CD4-positive, alpha-beta memory T cell (primary cell): ENCODE data around the gene ITSN1. TPM values are rescaled to one million over a fixed set of nuclear protein-coding genes. Genes with fewer than 3 reads are reported as not detected.
"Not testable (repeated sequence)": the region's sequence is repeated elsewhere in the genome, so short reads cannot be mapped to it uniquely, and the experiment has no call there.

Experiments
- CTCF ChIA-PET: fragments of 350-600 bp; sonication (Branson Sonifier 250); formaldehyde crosslinking; loops from one replicate; lab custom pipeline; 2021; ENCODE audit warnings: inconsistent platforms; ENCODE audit not compliant: partially characterized antibody; lab: Charles Lee
- POLR2A ChIA-PET: fragments of 350-600 bp; sonication (Branson Sonifier 250); formaldehyde crosslinking; loops from one replicate; lab custom pipeline; 2021; ENCODE audit not compliant: partially characterized antibody; lab: Charles Lee
- DNase-seq, 5 donors: peaks; one replicate each; pipeline versions ENCODE4 v3.0.0 to v3.0.0-alpha.2; 2020 to 2022; ENCODE audit warnings: mixed read lengths in 1 of 5
- H3K27ac ChIP-seq: one replicate; pipeline ENCODE4 v1.7.0; 2013; ENCODE audit warnings: low read depth, low read length
- H3K27me3 ChIP-seq: 2 replicates; pipeline ENCODE4 v1.7.0; 2013; ENCODE audit warnings: mild to moderate bottlenecking, low read length, moderate library complexity; ENCODE audit not compliant: insufficient read depth
- H3K36me3 ChIP-seq: 2 replicates; pipeline ENCODE4 v1.7.0; 2013; ENCODE audit warnings: mild to moderate bottlenecking, low read length, moderate library complexity; ENCODE audit not compliant: insufficient read depth
- H3K4me1 ChIP-seq: 2 replicates; pipeline ENCODE4 v1.7.0; 2013; ENCODE audit warnings: mild to moderate bottlenecking, low read length, moderate library complexity; ENCODE audit not compliant: insufficient read depth
- H3K4me3 ChIP-seq, 2 donors: one replicate each; pipeline ENCODE4 v1.7.0; 2013; ENCODE audit warnings: low read length in 2 of 2, mild to moderate bottlenecking in 1 of 2
- H3K9me3 ChIP-seq, 2 donors: one replicate each; pipeline ENCODE4 v1.7.0; 2013; ENCODE audit warnings: low read length in 2 of 2, control low read depth in 1 of 2; ENCODE audit not compliant: control insufficient read depth in 1 of 2
- H3K27ac Mint-ChIP-seq, 7 donors: one replicate each; pipeline ENCODE4 v1.8.0; 2020 to 2021; ENCODE audit warnings: mixed read lengths in 7 of 7, mild to moderate bottlenecking in 6 of 7, inconsistent platforms in 3 of 7, moderate library complexity in 3 of 7
- H3K27me3 Mint-ChIP-seq, 2 donors: one replicate each; pipeline ENCODE4 v1.8.0; 2020 to 2021; ENCODE audit warnings: mixed read lengths in 2 of 2
- H3K36me3 Mint-ChIP-seq, 2 donors: one replicate each; pipeline ENCODE4 v1.8.0; 2020 to 2021; ENCODE audit warnings: mixed read lengths in 2 of 2, inconsistent platforms in 1 of 2, mild to moderate bottlenecking in 1 of 2
- H3K4me1 Mint-ChIP-seq, 4 donors: one replicate each; pipeline ENCODE4 v1.8.0; 2020 to 2021; ENCODE audit warnings: mixed read lengths in 4 of 4, mild to moderate bottlenecking in 1 of 4
- H3K4me3 Mint-ChIP-seq, 8 donors: one replicate each; pipeline ENCODE4 v1.8.0; 2020 to 2021; ENCODE audit warnings: mixed read lengths in 8 of 8, mild to moderate bottlenecking in 7 of 8, moderate library complexity in 6 of 8, inconsistent platforms in 3 of 8
- H3K9me3 Mint-ChIP-seq, 8 donors: one replicate each; pipeline ENCODE4 v1.8.0; 2020 to 2021; ENCODE audit warnings: mixed read lengths in 8 of 8, mild to moderate bottlenecking in 5 of 8, inconsistent platforms in 3 of 8, moderate library complexity in 1 of 8
- intact Hi-C: fragments of 100-400 bp; cut with micrococcal nuclease; formaldehyde crosslinking; loops from one replicate; pipeline ENCODE4 v1.15.1; 2023
- polyA plus RNA-seq, 2 donors: library from polyadenylated mRNA; unstranded; fragments of 300-500 nt; fragmentation: Illumina TruSeq; gene quantifications; one replicate each; pipeline ENCODE4 v1.2.3, GENCODE V29; 2021
- total RNA-seq, 2 experiments: library from RNA; stranded (reverse); gene quantifications; one replicate each; pipeline ENCODE4 v1.2.3, GENCODE V29; 2021

ITSN1 gene
- 1 to 10 TPM; 2.9 to 3.9 TPM for total RNA-seq
- polyA plus RNA-seq = 1 to 10 TPM; 1.0 to 3.1 TPM

DNA sequence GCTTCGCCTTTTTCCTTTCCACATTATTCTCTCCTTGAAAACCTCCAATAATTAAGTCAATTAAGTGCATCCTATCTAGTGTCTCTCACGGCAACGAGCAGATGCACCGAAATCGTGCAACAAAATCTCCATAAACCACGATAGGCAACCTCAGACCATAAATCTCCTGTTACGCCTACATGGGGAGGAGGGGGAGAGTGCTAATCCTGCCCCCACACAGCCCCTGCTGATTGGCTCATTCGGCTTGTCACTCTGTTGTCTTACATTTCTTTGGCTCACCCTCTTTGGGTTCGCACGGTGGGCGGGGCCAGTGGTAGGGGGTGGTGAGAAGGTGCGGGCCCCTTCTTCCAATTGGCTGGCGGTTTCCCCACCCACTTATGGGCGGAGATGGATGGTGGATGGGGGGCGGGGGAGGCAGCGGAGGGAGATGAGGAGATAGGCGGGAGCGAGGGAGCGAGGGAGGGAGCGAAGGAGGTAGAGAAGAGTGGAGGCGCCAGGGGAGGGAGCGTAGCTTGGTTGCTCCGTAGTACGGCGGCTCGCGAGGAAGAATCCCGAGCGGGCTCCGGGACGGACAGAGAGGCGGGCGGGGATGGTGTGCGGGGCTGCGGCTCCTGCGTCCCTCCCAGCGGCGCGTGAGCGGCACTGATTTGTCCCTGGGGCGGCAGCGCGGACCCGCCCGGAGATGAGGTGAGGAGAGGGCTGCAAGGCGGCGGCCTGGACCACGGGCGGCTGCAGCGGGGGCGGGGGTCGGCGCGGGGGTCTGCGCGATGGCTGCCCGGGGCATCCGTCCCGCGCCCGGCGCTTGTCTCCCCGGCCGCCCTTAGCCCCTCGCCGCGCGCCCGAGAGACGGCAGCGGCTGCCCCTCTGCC is at the start of gene ITSN1:
ITSN1 (plus strand) TSS at position 475 of the 869 bp plus-strand sequence. CDS start 76,328 bp downstream, outside the sequence.
- H3K4me1 Mint-ChIP-seq = peaks cover 15 to 49% (median 23%) of the 10 kb centered on the region in 4 donors
- H3K36me3 Mint-ChIP-seq = peaks cover 3 to 11% of the 10 kb centered on the region in 2 donors
- peak within 1 kb of the TSS; percentile 67 for H3K27ac ChIP-seq
- intact Hi-C loops = loop anchor here (1.0 to 5.0 kb wide), 6 partner anchors 100 to 1250 kb away; partner anchors contain the start of genes ATP5PO, CFAP298, GART and SYNJ1
- peaks cover 7% of the 10 kb centered on the region for H3K27me3 ChIP-seq
- POLR2A ChIA-PET = interaction anchor here (2.2 kb wide), 1 partner anchor 99 kb away, joined by 11 read pairs; the partner anchor contains the start of gene SON
- peak within 1 kb of the TSS; percentile 93 to 99 (median 98) for H3K4me3 Mint-ChIP-seq
- no peaks in the 10 kb centered on the region for H3K9me3 ChIP-seq
- peaks cover 5 to 15% of the 10 kb centered on the region in 2 donors for H3K27me3 Mint-ChIP-seq
- peak within 1 kb of the TSS; percentile 87 to 94 for H3K4me3 ChIP-seq
- peaks cover 28% of the 10 kb centered on the region for H3K4me1 ChIP-seq
- peak; percentile 98 to 100 (median 99) for DNase-seq
- CTCF ChIA-PET = no interaction called here
- peak within 1 kb of the TSS; percentile 88 to 100 (median 97) for H3K27ac Mint-ChIP-seq
- H3K36me3 ChIP-seq = no peaks in the 10 kb centered on the region
- H3K9me3 Mint-ChIP-seq = no peaks in the 10 kb centered on the region

DNA sequence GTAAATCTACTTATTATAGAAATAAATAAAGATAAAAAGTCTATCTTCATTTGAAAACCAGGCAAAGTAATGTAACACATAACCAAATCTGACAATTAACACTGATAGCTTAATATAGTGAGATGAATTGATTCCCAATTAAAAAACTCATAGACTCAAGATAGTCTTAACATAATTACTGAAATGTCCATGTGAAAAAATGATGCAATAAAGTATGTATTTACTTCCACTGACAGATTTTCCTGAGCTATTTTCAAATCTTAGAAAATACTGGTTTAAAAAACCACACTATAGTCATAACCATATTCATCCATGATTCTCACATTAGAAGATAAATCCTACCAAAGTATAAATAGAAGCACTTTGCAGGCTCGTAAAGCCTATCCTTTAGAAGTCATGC is 44.2 kb upstream of the ITSN1 start:
- H3K36me3 ChIP-seq = peaks cover 29% of the 10 kb centered on the region
- Mint-ChIP-seq H3K4me1 (no peaks in the 10 kb centered on the region), H3K9me3 (no peaks in the 10 kb centered on the region)

DNA sequence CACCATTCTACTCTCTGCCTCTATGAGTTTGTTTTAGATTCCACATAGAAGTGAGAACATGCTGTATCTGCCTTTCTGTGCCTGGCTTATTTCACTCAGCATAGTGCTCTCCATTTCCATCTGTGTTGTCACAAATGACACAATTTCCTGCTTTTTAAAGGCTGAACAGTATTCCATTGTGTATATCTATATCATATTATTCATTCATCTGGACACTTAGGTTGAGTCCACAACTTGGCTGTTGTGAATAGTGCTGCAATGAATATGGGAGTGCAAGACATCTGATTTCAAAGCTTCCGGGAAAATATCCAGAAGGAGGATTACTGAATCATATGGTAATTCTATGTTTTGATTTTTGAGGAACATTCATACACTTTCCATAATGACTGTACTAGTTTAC is 33.7 kb upstream of the ITSN1 start:
- peak overlapping the region in 2 of 7 donors; percentile 21 to 47 for H3K27ac Mint-ChIP-seq
- no peak overlapping the region for H3K4me3 Mint-ChIP-seq
- intact Hi-C loops = loop anchor here (5.0 kb wide), 2 partner anchors 161 to 956 kb away; no protein-coding TSS in a partner anchor
- H3K9me3 Mint-ChIP-seq = no peaks in the 10 kb centered on the region
- ChIA-PET CTCF (interaction anchor here (0.7 to 2.6 kb wide), 5 partner anchors 16 to 668 kb away, joined by 3 to 11 read pairs (median 4); partner anchors contain the start of gene DONSON), POLR2A (no interaction called here)
- peaks cover 4 to 31% of the 10 kb centered on the region in 2 donors for H3K36me3 Mint-ChIP-seq
- H3K4me1 Mint-ChIP-seq = peaks cover 0 to 5% (median 3%) of the 10 kb centered on the region in 4 donors
- no peak overlapping the region for H3K4me3 ChIP-seq
- H3K27me3 Mint-ChIP-seq = no peaks in the 10 kb centered on the region
- DNase-seq = no peak
- H3K36me3 ChIP-seq = peaks cover 10% of the 10 kb centered on the region
- H3K9me3 ChIP-seq = no peaks in the 10 kb centered on the region
- no peaks in the 10 kb centered on the region for H3K4me1 ChIP-seq
- H3K27ac ChIP-seq = no peak overlapping the region
- no peaks in the 10 kb centered on the region for H3K27me3 ChIP-seq

More for the DNA sequence above, 44.2 kb upstream of the ITSN1 start:
- CTCF ChIA-PET = no interaction called here
- POLR2A ChIA-PET = interaction anchor here (1.0 kb wide), 1 partner anchor 10 kb away, joined by 3 read pairs; the partner anchor contains the start of gene DONSON
- Mint-ChIP-seq H3K27me3 (no peaks in the 10 kb centered on the region), H3K36me3 (peaks cover 18 to 42% of the 10 kb centered on the region in 2 donors), H3K4me3 (no peak overlapping the region), H3K27ac (no peak overlapping the region)
- H3K27me3 ChIP-seq = no peaks in the 10 kb centered on the region
- DNase-seq = no peak
- no peaks in the 10 kb centered on the region for H3K9me3 ChIP-seq
- intact Hi-C loops = no loop called here
- H3K4me3 ChIP-seq = no peak overlapping the region
- no peak overlapping the region for H3K27ac ChIP-seq
- H3K4me1 ChIP-seq = no peaks in the 10 kb centered on the region

DNA sequence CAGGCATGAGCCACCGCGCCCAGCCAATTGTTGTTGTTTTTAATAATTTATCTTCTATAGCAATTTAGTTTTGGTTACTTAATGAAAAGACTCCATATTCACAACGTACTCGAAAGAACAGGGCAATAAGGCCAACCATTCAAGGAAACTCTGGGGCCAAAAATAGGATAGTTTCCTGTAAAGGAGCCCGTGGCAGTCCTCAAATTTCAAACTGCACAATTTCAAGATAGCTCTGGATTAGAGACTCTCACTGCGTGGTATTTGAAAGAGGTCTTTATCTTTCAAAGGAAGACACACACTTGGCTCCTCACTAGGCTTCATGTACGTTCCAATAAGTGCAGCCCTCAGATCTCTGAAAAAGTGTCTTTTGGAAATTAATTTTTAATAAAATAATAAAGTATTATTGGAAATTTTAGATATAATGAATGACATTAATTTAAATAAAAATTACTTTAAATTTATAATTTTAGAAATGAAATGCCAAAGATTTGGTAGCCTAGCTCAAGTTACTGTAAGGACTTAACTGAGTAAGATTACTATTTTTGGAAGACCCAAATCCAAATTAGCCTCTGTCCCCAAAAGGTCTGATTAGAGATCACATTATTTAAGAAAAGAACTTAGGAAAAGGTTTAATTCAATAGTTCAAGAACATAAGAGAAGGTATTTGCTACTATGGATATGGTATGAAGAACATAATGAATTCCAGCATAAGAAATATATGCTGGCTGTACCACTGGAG is 31.1 kb upstream of the ITSN1 start:
- Histone ChIP-seq H3K27ac (no peak overlapping the region), H3K27me3 (no peaks in the 10 kb centered on the region), H3K36me3 (peaks cover 10% of the 10 kb centered on the region), H3K9me3 (no peaks in the 10 kb centered on the region), H3K4me1 (no peaks in the 10 kb centered on the region), H3K4me3 (no peak overlapping the region)
- ChIA-PET POLR2A (interaction anchor here (0.6 to 1.3 kb wide), 2 partner anchors 17 to 23 kb away, joined by 3 read pairs; partner anchors contain the start of gene DONSON), CTCF (no interaction called here)
- Mint-ChIP-seq H3K9me3 (no peaks in the 10 kb centered on the region), H3K27me3 (no peaks in the 10 kb centered on the region), H3K4me3 (no peak overlapping the region), H3K27ac (peak overlapping the region in 4 of 7 donors; percentile 29 to 62 (median 57)), H3K4me1 (no peaks in the 10 kb centered on the region), H3K36me3 (peaks cover 3 to 41% of the 10 kb centered on the region in 2 donors)
- peak in 1 of 5 donors; percentile 5 for DNase-seq
- intact Hi-C loops = no loop called here

DNA sequence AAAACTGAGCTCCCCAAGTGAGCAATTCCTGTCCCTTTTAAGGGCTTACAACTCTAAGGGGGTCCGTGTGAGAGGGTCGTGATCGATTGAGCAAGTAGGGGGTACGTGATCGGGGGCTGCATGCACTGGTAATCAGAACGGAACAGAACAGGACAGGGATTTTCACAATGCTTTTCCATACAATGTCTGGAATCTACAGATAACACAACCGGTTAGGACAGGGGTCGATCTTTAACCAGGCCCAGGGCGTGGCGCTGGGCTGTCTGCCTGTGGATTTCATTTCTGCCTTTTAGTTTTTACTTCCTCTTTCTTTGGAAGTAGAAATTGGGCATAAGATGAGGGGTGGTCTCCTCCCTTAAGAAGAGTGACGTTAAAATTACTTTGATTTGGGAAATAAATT is 24.7 kb upstream of the ITSN1 start:
- H3K4me3 ChIP-seq, H3K9me3 ChIP-seq, H3K27ac ChIP-seq, POLR2A ChIA-PET, H3K36me3 ChIP-seq, H3K27ac Mint-ChIP-seq, H3K4me1 ChIP-seq, intact Hi-C loops, H3K9me3 Mint-ChIP-seq, CTCF ChIA-PET, H3K27me3 ChIP-seq, H3K4me3 Mint-ChIP-seq, H3K4me1 Mint-ChIP-seq, DNase-seq, H3K27me3 Mint-ChIP-seq: not testable (repeated sequence)
- H3K36me3 Mint-ChIP-seq = peaks cover 33 to 58% of the 10 kb centered on the region in 2 donors

DNA sequence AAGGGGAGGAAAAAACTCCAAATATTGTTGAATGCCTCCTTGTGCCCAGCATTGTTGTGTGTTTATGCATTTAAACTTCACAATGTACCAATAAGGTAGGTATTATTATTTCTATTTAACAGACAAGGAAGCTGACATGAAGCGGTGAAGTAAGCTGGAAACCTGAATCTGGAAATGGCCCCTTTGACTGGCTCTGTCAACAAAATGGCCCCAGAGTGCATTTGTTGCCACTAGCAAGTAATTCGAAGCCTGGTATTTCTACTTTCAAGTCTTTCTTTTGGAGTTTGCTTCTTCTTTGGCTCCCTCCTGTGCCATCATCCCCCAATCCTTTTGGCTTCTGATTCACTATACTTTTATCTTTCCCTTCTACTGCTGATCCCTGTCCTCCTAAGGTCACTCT is 23.9 kb upstream of the ITSN1 start:
- H3K4me3 ChIP-seq = no peak overlapping the region
- peak overlapping the region in 2 of 7 donors; percentile 20 to 86 for H3K27ac Mint-ChIP-seq
- intact Hi-C loops = no loop called here
- no peak overlapping the region for H3K27ac ChIP-seq
- DNase-seq = no peak
- no peaks in the 10 kb centered on the region for H3K27me3 Mint-ChIP-seq
- no peaks in the 10 kb centered on the region for H3K9me3 ChIP-seq
- no peaks in the 10 kb centered on the region for H3K4me1 ChIP-seq
- H3K4me1 Mint-ChIP-seq = no peaks in the 10 kb centered on the region
- no peaks in the 10 kb centered on the region for H3K27me3 ChIP-seq
- H3K36me3 ChIP-seq = peaks cover 8% of the 10 kb centered on the region
- ChIA-PET CTCF (interaction anchor here (3.0 kb wide), 1 partner anchor 12 kb away, joined by 19 read pairs; no protein-coding TSS in a partner anchor), POLR2A (no interaction called here)
- H3K36me3 Mint-ChIP-seq = peaks cover 31 to 56% of the 10 kb centered on the region in 2 donors
- H3K4me3 Mint-ChIP-seq = no peak overlapping the region
- H3K9me3 Mint-ChIP-seq = peaks cover 0 to 2% (median 0%) of the 10 kb centered on the region in 8 donors
